BJ (cell line): Measurements from ENCODE around the gene C19orf85. TPM values are rescaled to one million over a fixed set of nuclear protein-coding genes. Genes with fewer than 3 reads are reported as not detected.

Experiments used
- CTCF ChIA-PET: fragments of 350-600 bp; formaldehyde crosslinking; extraction: SDS; loops from one replicate; lab custom pipeline; 2021; ENCODE audit warnings: antibody characterized with exemption, inconsistent platforms; lab: Yijun Ruan, JAX
- POLR2A ChIA-PET: fragments of 300-600 bp; sonication (Branson Sonifier 250); formaldehyde crosslinking; extraction: SDS; loops from one replicate; lab custom pipeline; 2021; ENCODE audit warnings: antibody characterized with exemption; lab: Charles Lee
- DNase-seq: peaks from one replicate; pipeline ENCODE4 v3.0.0-alpha.2; 2011; ENCODE audit warnings: low read depth
- H3K27me3 ChIP-seq: 2 replicates; pipeline ENCODE4 v1.6.0; 2011; ENCODE audit warnings: low read length; ENCODE audit not compliant: control insufficient read depth, insufficient read depth
- H3K36me3 ChIP-seq: 2 replicates; pipeline ENCODE4 v1.5.1; 2011; ENCODE audit warnings: low read length; ENCODE audit not compliant: control insufficient read depth, insufficient read depth
- H3K4me3 ChIP-seq: 2 replicates; pipeline ENCODE4 v1.5.1; 2011; ENCODE audit warnings: low read depth, mild to moderate bottlenecking, control low read depth, low read length
- polyA plus RNA-seq: library from polyadenylated mRNA; depleted of rRNA; stranded (reverse); fragments of >200 nt; gene quantifications from 2 replicates; pipeline ENCODE4 v1.2.3, GENCODE V29; 2011
- TF ChIP-seq, protein P1 (sequence below): IDR thresholded peaks from 2 replicates; pipeline ENCODE4 v1.5.1; 2011; ENCODE audit warnings: low read depth, mild to moderate bottlenecking, control low read depth, inconsistent platforms, low read length, moderate library complexity; ENCODE audit not compliant: insufficient read depth

Gene C19orf85
- polyA plus RNA-seq, 1 experiment, result not detected

DNA sequence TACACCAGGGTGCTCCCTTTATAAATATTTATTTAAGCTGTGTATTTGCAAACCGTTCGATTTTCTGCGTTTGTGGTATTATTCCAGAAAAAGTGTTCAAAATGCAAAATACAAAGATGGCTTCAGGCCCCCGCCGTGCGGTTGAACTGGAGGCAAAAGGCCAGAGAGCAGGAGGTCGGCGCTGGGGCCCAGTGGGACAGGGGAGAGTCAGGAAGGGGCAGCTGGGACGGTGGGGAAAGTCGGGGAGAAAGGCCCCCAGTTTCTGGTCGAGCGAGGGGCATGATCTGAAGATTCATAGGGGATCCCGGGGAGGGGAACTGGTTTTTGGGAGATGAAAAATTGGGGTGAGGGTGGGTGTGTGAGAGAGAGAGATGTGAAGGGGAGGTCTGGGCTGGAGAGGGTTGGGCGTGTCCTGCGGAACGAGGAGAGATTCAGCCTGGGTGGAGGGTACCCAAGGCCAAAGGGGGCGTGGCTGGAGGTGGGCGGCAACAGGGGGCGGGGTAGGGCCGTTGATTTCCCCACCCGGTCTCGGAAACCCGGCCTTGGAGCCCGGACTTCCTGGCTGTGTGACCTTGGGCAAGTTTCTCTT lies 3.8 kb downstream of the C19orf85 start:
- H3K36me3 ChIP-seq, result peaks cover 1% of the 10 kb centered on the region; the same call in 1 of the 2 replicates
- CTCF ChIA-PET, result interaction anchor here (1.1 to 3.3 kb wide), 3 partner anchors 16 to 43 kb away, joined by 3 to 14 read pairs (median 4); partner anchors contain the start of gene ZNF628
- TF ChIP-seq, protein P1, sequence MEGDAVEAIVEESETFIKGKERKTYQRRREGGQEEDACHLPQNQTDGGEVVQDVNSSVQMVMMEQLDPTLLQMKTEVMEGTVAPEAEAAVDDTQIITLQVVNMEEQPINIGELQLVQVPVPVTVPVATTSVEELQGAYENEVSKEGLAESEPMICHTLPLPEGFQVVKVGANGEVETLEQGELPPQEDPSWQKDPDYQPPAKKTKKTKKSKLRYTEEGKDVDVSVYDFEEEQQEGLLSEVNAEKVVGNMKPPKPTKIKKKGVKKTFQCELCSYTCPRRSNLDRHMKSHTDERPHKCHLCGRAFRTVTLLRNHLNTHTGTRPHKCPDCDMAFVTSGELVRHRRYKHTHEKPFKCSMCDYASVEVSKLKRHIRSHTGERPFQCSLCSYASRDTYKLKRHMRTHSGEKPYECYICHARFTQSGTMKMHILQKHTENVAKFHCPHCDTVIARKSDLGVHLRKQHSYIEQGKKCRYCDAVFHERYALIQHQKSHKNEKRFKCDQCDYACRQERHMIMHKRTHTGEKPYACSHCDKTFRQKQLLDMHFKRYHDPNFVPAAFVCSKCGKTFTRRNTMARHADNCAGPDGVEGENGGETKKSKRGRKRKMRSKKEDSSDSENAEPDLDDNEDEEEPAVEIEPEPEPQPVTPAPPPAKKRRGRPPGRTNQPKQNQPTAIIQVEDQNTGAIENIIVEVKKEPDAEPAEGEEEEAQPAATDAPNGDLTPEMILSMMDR, result no peak
- H3K27me3 ChIP-seq, result no peaks in the 10 kb centered on the region
- DNase-seq, result peak; percentile 34
- peak overlapping the region; percentile 67 for H3K4me3 ChIP-seq
- POLR2A ChIA-PET, result no interaction called here

DNA sequence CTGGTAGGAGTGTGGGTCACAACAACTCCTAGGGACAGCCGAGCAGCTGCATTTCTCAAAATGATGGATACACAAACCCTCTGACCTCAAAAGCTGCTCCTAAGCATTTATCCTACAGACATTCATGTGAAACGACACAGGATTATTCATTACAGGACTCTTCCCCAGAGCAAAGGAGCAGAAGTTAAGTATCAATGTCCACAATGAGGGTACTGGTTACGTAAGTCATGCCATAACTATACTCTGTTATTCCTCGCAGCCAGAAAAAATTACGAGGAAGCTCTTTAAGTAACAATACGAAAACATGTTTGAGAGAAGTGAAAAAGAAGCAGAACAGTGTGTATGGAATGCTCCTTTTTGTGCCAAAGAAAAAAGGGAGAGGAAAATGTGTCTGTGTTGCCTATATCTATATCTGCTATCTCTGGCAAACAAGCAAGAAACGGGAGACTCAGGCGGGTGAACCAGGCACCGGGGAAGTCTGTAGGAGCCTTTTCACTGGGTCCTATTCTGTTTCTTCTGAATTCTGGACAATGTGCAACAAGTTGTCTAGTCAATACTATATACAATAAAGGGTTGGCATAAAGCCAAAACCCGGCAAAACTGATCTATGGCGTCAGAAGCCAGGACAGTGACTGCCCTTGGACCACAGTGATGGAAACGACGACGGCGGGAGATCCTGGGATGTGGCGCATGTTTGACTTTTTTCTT lies 4.4 kb downstream of the C19orf85 start:
- TF ChIP-seq, protein P1, result no peak
- Histone ChIP-seq H3K27me3 (no peaks in the 10 kb centered on the region), H3K4me3 (peak overlapping the region; percentile 67), H3K36me3 (peaks cover 3% of the 10 kb centered on the region)
- CTCF ChIA-PET, result interaction anchor here (1.1 to 3.3 kb wide), 5 partner anchors 8 to 319 kb away, joined by 3 to 14 read pairs (median 7); partner anchors contain the start of gene ZNF628
- DNase-seq, result no peak
- POLR2A ChIA-PET, result no interaction called here

DNA sequence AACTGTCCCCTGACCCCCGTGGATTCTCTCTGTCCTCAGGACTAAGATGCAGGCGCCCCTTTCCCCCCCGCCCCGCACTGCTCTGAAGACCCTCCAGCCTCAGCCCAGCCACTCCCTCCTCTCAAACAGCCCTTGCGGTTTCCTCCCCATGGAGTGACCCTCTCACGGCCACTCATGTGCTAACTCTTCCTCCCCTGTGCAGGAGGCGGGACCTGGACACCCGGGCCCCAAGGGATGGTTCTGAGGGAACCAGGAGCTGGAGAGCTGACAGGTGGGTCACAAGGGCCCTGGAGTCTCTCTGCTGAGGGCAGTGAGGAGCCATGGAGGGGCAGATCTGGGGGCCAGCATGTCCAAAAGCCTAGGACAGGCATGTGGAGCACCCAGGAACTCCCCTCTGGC lies 5.0 kb downstream of the C19orf85 start:
- CTCF ChIA-PET, result interaction anchor here (1.1 to 3.3 kb wide), 6 partner anchors 9 to 318 kb away, joined by 3 to 14 read pairs (median 6); partner anchors contain the start of gene ZNF628
- no peak for DNase-seq
- H3K36me3 ChIP-seq, result peaks cover 3% of the 10 kb centered on the region
- H3K27me3 ChIP-seq, result no peaks in the 10 kb centered on the region
- POLR2A ChIA-PET, result no interaction called here
- TF ChIP-seq, protein P1, result no peak
- H3K4me3 ChIP-seq, result no peak overlapping the region

DNA sequence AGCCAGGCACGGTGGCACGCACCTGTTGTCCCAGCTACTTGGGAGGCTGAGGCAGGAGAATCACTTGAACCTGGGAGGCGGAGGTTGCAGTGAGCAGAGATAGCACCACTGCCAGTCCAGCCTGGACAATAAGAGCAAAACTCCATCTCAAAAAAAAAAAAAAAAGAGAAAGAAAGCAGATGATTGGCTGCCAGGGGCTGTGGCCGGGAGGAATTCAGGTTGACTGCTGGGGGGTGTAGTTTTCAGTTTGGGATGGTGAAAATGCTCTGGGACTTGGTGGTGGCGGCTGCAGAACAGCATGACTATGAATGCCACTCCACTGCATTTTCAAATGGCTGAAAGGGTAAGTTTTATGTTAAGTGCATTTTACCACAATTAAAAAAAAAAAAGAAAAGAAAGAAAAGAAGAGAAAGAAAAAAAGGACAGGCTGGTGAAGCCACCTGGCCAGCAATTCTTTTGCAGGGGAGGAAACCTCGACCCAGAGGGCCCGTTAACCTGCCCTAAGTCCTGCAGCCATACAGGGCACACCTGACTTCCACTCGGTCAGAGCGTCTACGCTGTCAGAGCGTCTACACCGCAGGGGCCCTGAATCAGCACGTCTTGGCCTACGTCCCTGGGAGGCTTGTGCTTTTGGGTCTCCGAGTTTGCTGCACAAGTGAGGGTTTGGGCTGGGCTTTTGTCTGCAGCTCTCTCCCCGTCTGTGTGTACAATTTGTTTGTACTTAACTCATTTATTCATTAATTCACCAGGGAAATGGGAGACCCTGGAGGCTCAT lies 6.7 kb downstream of the C19orf85 start:
- POLR2A ChIA-PET, result interaction anchor here (0.6 kb wide), 1 partner anchor 18 kb away, joined by 3 read pairs; the partner anchor contains the start of gene ZNF628
- Histone ChIP-seq H3K4me3 (no peak overlapping the region), H3K27me3 (no peaks in the 10 kb centered on the region), H3K36me3 (peaks cover 3% of the 10 kb centered on the region)
- CTCF ChIA-PET, result interaction anchor here (1.2 to 3.3 kb wide), 4 partner anchors 10 to 46 kb away, joined by 4 to 14 read pairs (median 6); no protein-coding TSS in a partner anchor
- TF ChIP-seq, protein P1, result no peak
- DNase-seq, result no peak

DNA sequence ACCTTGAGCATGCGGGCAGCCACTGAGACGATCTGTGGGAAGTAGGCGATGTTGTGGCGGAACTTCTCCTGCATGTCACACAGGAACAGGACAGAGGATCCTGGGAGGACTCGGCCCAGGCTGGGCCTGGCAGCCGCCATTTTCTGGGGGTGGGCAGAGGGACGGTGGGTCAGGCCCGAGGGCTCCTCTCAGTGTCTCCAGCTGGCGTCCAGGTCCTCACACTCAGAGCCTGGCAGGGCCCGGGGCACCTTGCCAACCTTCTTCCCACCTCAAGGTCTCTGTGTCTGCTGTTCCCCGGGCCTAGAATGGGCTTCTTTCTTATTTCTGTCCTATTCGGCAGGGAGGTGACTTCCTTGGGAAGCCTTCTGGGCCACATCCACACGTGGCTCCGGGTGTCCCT lies 8.2 kb downstream of the C19orf85 start:
- no peak for DNase-seq
- Histone ChIP-seq H3K36me3 (peaks cover 3% of the 10 kb centered on the region), H3K4me3 (no peak overlapping the region), H3K27me3 (peaks cover 6% of the 10 kb centered on the region)
- POLR2A ChIA-PET, result no interaction called here
- TF ChIP-seq, protein P1, result no peak
- CTCF ChIA-PET, result no interaction called here
